OCI-LY7 (cell line): ENCODE data around the gene EDC3. TPM values are rescaled to one million over a fixed set of nuclear protein-coding genes. Genes with fewer than 3 reads are reported as not detected.

Source experiments
- BruUV-seq: library from RNA; stranded (reverse); fragments of 400-500 nt; replicated peaks from 2 replicates; lab custom pipeline; 2021; lab: Mats Ljungman, UMichigan
- CTCF ChIA-PET: fragments of 300-600 bp; sonication (Branson Sonifier 250); formaldehyde crosslinking; loops from one replicate; lab custom pipeline; 2022; ENCODE audit warnings: antibody characterized with exemption; ENCODE audit not compliant: unreplicated experiment; lab: Charles Lee
- POLR2A ChIA-PET: fragments of 300-600 bp; sonication (Branson Sonifier 250); formaldehyde crosslinking; loops from one replicate; lab custom pipeline; 2022; ENCODE audit warnings: antibody characterized with exemption; lab: Charles Lee
- DNase-seq: peaks from one replicate; pipeline ENCODE4 v3.0.0-alpha.2; 2015; ENCODE audit warnings: low spot score
- H2AFZ ChIP-seq: fragments of 200-600 bp; sonication (generic), shearing (Covaris generic); 2 replicates; pipeline ENCODE4 v1.6.1; 2014; ENCODE audit warnings: mild to moderate bottlenecking, antibody characterized with exemption, low read length, moderate library complexity
- H3K27ac ChIP-seq: fragments of 200-600 bp; sonication (generic); 2 replicates; pipeline ENCODE4 v1.5.1; 2014; ENCODE audit warnings: mixed run types, low read depth, mild to moderate bottlenecking, moderate library complexity, low read length, inconsistent platforms; ENCODE audit not compliant: poor library complexity, severe bottlenecking
- H3K36me3 ChIP-seq: fragments of 200-600 bp; sonication (generic); 2 replicates; pipeline ENCODE4 v1.6.1; 2014; ENCODE audit warnings: mild to moderate bottlenecking, antibody characterized with exemption, low read length, moderate library complexity, mixed read lengths; ENCODE audit not compliant: insufficient read depth
- H3K4me1 ChIP-seq: fragments of 200-600 bp; sonication (generic); 2 replicates; pipeline ENCODE4 v1.5.1; 2014; ENCODE audit warnings: mild to moderate bottlenecking, low read length; ENCODE audit not compliant: insufficient read depth, poor library complexity, severe bottlenecking
- H3K4me2 ChIP-seq: fragments of 200-600 bp; sonication (generic); 2 replicates; pipeline ENCODE4 v1.6.1; 2014; ENCODE audit warnings: mild to moderate bottlenecking, low read length
- H3K4me3 ChIP-seq: fragments of 200-600 bp; sonication (generic); 2 replicates; pipeline ENCODE4 v1.5.1; 2014; ENCODE audit warnings: mild to moderate bottlenecking, low read depth, low read length; ENCODE audit not compliant: poor library complexity, severe bottlenecking
- H3K79me2 ChIP-seq: fragments of 200-600 bp; sonication (generic); 2 replicates; pipeline ENCODE4 v1.6.1; 2016; ENCODE audit warnings: low read depth, mild to moderate bottlenecking, low read length, moderate library complexity, mixed read lengths; ENCODE audit not compliant: insufficient read depth
- H3K9me2 ChIP-seq: fragments of 200-600 bp; sonication (generic); 2 replicates; pipeline ENCODE4 v1.6.1; 2016; ENCODE audit warnings: mild to moderate bottlenecking, low read length, mixed read lengths; ENCODE audit not compliant: insufficient read depth
- H3K9me3 ChIP-seq: fragments of 200-600 bp; sonication (generic); 2 replicates; pipeline ENCODE4 v1.6.1; 2014; ENCODE audit warnings: mild to moderate bottlenecking, mixed run types, low read length, mixed read lengths
- H4K20me1 ChIP-seq: fragments of 200-600 bp; sonication (generic); 2 replicates; pipeline ENCODE4 v1.6.1; 2014; ENCODE audit warnings: mild to moderate bottlenecking, antibody characterized with exemption, low read length, moderate library complexity, mixed read lengths; ENCODE audit not compliant: insufficient read depth
- EZH2phosphoT487 ChIP-seq: fragments of 200-600 bp; sonication (generic); IDR thresholded peaks from 2 replicates; pipeline ENCODE4 v1.6.1; 2018; ENCODE audit warnings: low read depth, borderline replicate concordance, mild to moderate bottlenecking, mixed run types, antibody characterized with exemption, low read length, moderate library complexity, mixed read lengths
- intact Hi-C: fragments of 100-400 bp; cut with micrococcal nuclease; formaldehyde crosslinking; loops from one replicate; pipeline ENCODE4 v1.10.0; 2022; ENCODE audit not compliant: unreplicated experiment
- total RNA-seq, 2 experiments: library from RNA; depleted of rRNA in 1 of 2; stranded (reverse); fragments of >200 nt in 1 of 2; shearing (Covaris generic) in 1 of 2; gene quantifications; 2 replicates each; pipeline ENCODE4 v1.2.3, GENCODE V29; 2014 to 2022
- TF ChIP-seq, protein P1 (sequence below): fragments of 200-600 bp; sonication (generic); conservative IDR thresholded peaks from 2 replicates; pipeline ENCODE4 v1.5.1; 2014; ENCODE audit warnings: mild to moderate bottlenecking, antibody characterized with exemption, low read length, moderate library complexity, mixed read lengths

The EDC3 gene
- total RNA-seq, 2 experiments from 2014 or later, result 13.4 to 51.4 TPM

- Histone ChIP-seq H3K4me3 (no peak within 1 kb of the TSS), H4K20me1 (no peaks in the 10 kb centered on the region), H3K27ac (no peak within 1 kb of the TSS), H3K4me1 (no peaks in the 10 kb centered on the region), H3K79me2 (no peaks in the 10 kb centered on the region), H3K4me2 (peak within 1 kb of the TSS; percentile 33; the same call in 1 of the 2 replicates), H3K9me2 (no peaks in the 10 kb centered on the region), H2AFZ (no peak within 1 kb of the TSS), H3K36me3 (no peaks in the 10 kb centered on the region), H3K9me3 (no peaks in the 10 kb centered on the region)
- ChIA-PET POLR2A (no interaction called here), CTCF (no interaction called here)
- intact Hi-C loops, result no loop called here
- no peak for TF ChIP-seq EZH2phosphoT487
- TF ChIP-seq, protein P1, sequence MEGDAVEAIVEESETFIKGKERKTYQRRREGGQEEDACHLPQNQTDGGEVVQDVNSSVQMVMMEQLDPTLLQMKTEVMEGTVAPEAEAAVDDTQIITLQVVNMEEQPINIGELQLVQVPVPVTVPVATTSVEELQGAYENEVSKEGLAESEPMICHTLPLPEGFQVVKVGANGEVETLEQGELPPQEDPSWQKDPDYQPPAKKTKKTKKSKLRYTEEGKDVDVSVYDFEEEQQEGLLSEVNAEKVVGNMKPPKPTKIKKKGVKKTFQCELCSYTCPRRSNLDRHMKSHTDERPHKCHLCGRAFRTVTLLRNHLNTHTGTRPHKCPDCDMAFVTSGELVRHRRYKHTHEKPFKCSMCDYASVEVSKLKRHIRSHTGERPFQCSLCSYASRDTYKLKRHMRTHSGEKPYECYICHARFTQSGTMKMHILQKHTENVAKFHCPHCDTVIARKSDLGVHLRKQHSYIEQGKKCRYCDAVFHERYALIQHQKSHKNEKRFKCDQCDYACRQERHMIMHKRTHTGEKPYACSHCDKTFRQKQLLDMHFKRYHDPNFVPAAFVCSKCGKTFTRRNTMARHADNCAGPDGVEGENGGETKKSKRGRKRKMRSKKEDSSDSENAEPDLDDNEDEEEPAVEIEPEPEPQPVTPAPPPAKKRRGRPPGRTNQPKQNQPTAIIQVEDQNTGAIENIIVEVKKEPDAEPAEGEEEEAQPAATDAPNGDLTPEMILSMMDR, result no peak
- no TSS peak for BruUV-seq
- DNase-seq, result no peak
Measured at GRCh38 chr15:74725225-74725774, 29.5 kb upstream of the EDC3 start, which contains the start of gene CYP1A1. CYP1A1 (minus strand) TSS chr15:74725528; CDS start chr15:74723097, 2,431 bp downstream.

GRCh38 chr15:74724570-74725224 lies 28.9 kb upstream of the EDC3 start:
- H3K9me2 ChIP-seq, result no peaks in the 10 kb centered on the region
- H3K9me3 ChIP-seq, result no peaks in the 10 kb centered on the region
- no peak overlapping the region for H3K4me2 ChIP-seq
- CTCF ChIA-PET, result no interaction called here
- no peaks in the 10 kb centered on the region for H3K4me1 ChIP-seq
- no peaks in the 10 kb centered on the region for H3K79me2 ChIP-seq
- H4K20me1 ChIP-seq, result no peaks in the 10 kb centered on the region
- H3K36me3 ChIP-seq, result no peaks in the 10 kb centered on the region
- no peak overlapping the region for H2AFZ ChIP-seq
- POLR2A ChIA-PET, result no interaction called here
- TF ChIP-seq EZH2phosphoT487, result no peak
- TF ChIP-seq, protein P1, result no peak
- BruUV-seq, result no TSS peak
- no peak for DNase-seq
- no peak overlapping the region for H3K4me3 ChIP-seq
- intact Hi-C loops, result no loop called here
- H3K27ac ChIP-seq, result no peak overlapping the region

GRCh38 chr15:74723754-74724334 lies 28.0 kb upstream of the EDC3 start:
- Histone ChIP-seq H3K36me3 (no peaks in the 10 kb centered on the region), H3K79me2 (no peaks in the 10 kb centered on the region), H3K27ac (no peak overlapping the region), H3K4me1 (no peaks in the 10 kb centered on the region), H4K20me1 (no peaks in the 10 kb centered on the region), H2AFZ (no peak overlapping the region), H3K4me3 (no peak overlapping the region), H3K9me3 (no peaks in the 10 kb centered on the region), H3K4me2 (no peak overlapping the region), H3K9me2 (no peaks in the 10 kb centered on the region)
- intact Hi-C loops, result no loop called here
- ChIA-PET POLR2A (no interaction called here), CTCF (no interaction called here)
- no peak for TF ChIP-seq EZH2phosphoT487
- TF ChIP-seq, protein P1, result no peak
- no TSS peak for BruUV-seq
- DNase-seq, result peak; percentile 54
